CD4-positive, alpha-beta T cell (primary cell): ENCODE measurements around the gene SYNE3. TPM values are rescaled to one million over a fixed set of nuclear protein-coding genes. Genes with fewer than 3 reads are reported as not detected.

ENCODE experiments used
- ATAC-seq: fragments of 200-7000 bp; cut with Tn5 transposase; one replicate; pipeline ENCODE4 v1.10.0; 2022; ENCODE audit warnings: mild to moderate bottlenecking; ENCODE audit not compliant: poor library complexity
- CTCF ChIA-PET: fragments of 350-600 bp; sonication (Branson Sonifier 250); formaldehyde crosslinking; loops from one replicate; lab custom pipeline; 2021; ENCODE audit warnings: antibody characterized with exemption, inconsistent platforms; lab: Charles Lee
- POLR2A ChIA-PET: fragments of 350-600 bp; sonication (Branson Sonifier 250); formaldehyde crosslinking; loops from one replicate; lab custom pipeline; 2021; ENCODE audit warnings: antibody characterized with exemption, inconsistent platforms; lab: Charles Lee
- DNase-seq, 14 experiments: peaks; one replicate each; pipeline ENCODE4 v3.0.0-alpha.2; 2013 to 2020; ENCODE audit warnings: mixed read lengths in 2 of 14
- H3K27ac ChIP-seq, 2 donors: one replicate each; pipeline versions ENCODE4 v1.5.1 to v1.7.0; 2013; ENCODE audit warnings: low read length in 2 of 2, low read depth in 1 of 2, mild to moderate bottlenecking in 1 of 2
- H3K27me3 ChIP-seq, 2 experiments: 1 replicate in 1 of 2; 2 replicates in 1 of 2; pipeline versions ENCODE4 v1.6.1 to v1.7.0; 2013; ENCODE audit warnings: low read length in 2 of 2, control low read depth in 1 of 2, mild to moderate bottlenecking in 1 of 2, moderate library complexity in 1 of 2; ENCODE audit not compliant: insufficient read depth in 2 of 2, control insufficient read depth in 1 of 2
- H3K36me3 ChIP-seq: one replicate; pipeline ENCODE4 v1.6.1; 2013; ENCODE audit warnings: low read length, control low read depth; ENCODE audit not compliant: insufficient read depth
- H3K4me1 ChIP-seq: one replicate; pipeline ENCODE4 v1.6.1; 2013; ENCODE audit warnings: low read length, control low read depth; ENCODE audit not compliant: insufficient read depth
- H3K4me3 ChIP-seq: one replicate; pipeline ENCODE4 v1.5.1; 2013; ENCODE audit warnings: mild to moderate bottlenecking, low read length, moderate library complexity
- H3K9me3 ChIP-seq, 2 experiments: 1 replicate in 1 of 2; 2 replicates in 1 of 2; pipeline versions ENCODE4 v1.6.1 to v1.7.0; 2013; ENCODE audit warnings: low read length in 2 of 2, mild to moderate bottlenecking in 2 of 2, control low read depth in 1 of 2, moderate library complexity in 1 of 2; ENCODE audit not compliant: control insufficient read depth in 1 of 2, insufficient read depth in 1 of 2
- H3K27ac Mint-ChIP-seq: one replicate; pipeline ENCODE4 v1.8.0; 2020; ENCODE audit warnings: mixed read lengths
- H3K27me3 Mint-ChIP-seq: one replicate; pipeline ENCODE4 v1.8.0; 2021; ENCODE audit warnings: mixed read lengths
- H3K36me3 Mint-ChIP-seq: one replicate; pipeline ENCODE4 v1.8.0; 2021; ENCODE audit warnings: low read depth, mixed read lengths
- H3K4me1 Mint-ChIP-seq: one replicate; pipeline ENCODE4 v1.8.0; 2021; ENCODE audit warnings: low read depth, mixed read lengths
- H3K4me3 Mint-ChIP-seq: one replicate; pipeline ENCODE4 v1.8.0; 2020; ENCODE audit warnings: mild to moderate bottlenecking, mixed read lengths
- H3K9me3 Mint-ChIP-seq: one replicate; pipeline ENCODE4 v1.8.0; 2020; ENCODE audit warnings: mixed read lengths
- intact Hi-C, 2 experiments: fragments of 100-400 bp; cut with DNase I in 1 of 2; cut with micrococcal nuclease in 1 of 2; formaldehyde crosslinking; loops; one replicate each; pipeline versions ENCODE4 v1.15.1 to v1.9.0; 2023 to 2025; cut with DNase I, micrococcal nuclease
- total RNA-seq, 174 experiments: library from RNA in 2 of 174; stranded (reverse) in 2 of 174; gene quantifications; one replicate each; pipeline ENCODE4 v1.2.3 and lab custom pipeline; 2021 to 2026
- TF ChIP-seq, protein P1 (sequence below): fragments of 200-600 bp; IDR thresholded peaks from one replicate; pipeline ENCODE4 v1.8.0; 2022; ENCODE audit warnings: antibody characterized with exemption, mild to moderate bottlenecking

The SYNE3 gene
- total RNA-seq, 2 experiments from 2014 or later, result 29.4 to 31.4 TPM

DNA sequence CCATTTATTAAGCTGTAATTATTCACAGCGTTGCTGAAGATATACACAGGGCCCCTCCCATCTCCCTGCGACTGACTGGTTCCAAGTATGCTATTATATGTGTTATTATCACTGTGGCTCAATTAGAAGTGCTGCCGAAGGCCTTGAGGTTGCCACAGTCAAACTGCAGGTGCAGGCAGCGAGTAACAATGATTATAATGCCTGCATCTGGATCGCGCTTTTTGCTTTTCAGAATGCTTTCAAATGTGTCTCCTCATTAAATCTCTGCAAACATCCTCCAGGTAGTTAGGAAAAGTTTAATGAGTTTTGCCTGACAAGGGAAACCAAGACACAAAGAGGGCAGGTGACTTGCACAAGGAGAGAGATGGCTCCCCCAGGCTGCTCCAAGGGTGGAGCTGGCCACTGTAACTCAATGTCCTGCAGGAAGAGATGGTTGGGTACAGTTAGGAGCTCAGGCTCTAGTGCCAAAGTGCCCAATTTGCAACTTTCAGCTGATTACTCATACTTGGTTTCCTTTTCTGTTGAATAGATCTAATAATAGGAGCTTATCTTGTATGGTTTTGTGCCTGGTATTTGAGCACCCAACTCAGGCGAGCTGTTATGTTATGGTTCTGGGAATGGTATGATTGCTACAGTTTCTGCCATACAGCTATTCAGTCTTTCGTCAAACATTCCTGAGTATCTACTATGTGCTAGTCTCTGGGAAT, 1.7 kb upstream of the SYNE3 start:
- no peaks in the 10 kb centered on the region for H3K27me3 ChIP-seq
- Mint-ChIP-seq H3K27me3 (no peaks in the 10 kb centered on the region), H3K4me3 (peak overlapping the region; percentile 92), H3K4me1 (peaks cover 80% of the 10 kb centered on the region), H3K9me3 (no peaks in the 10 kb centered on the region), H3K36me3 (no peaks in the 10 kb centered on the region), H3K27ac (peak overlapping the region; percentile 93)
- ATAC-seq (no peak), DNase-seq (peak in 1 of 14 experiments; percentile 31)
- H3K4me3 ChIP-seq, result no peak overlapping the region
- H3K36me3 ChIP-seq, result no peaks in the 10 kb centered on the region
- H3K4me1 ChIP-seq, result peaks cover 91% of the 10 kb centered on the region
- ChIA-PET CTCF (interaction anchor here (1.1 to 1.9 kb wide), 3 partner anchors 9 to 76 kb away, joined by 4 to 17 read pairs (median 5); no protein-coding TSS in a partner anchor), POLR2A (interaction anchor here (1.9 to 7.7 kb wide), 4 partner anchors 9 to 76 kb away, joined by 8 to 102 read pairs (median 16); partner anchors contain the start of gene GLRX5)
- H3K9me3 ChIP-seq, result no peaks in the 10 kb centered on the region
- TF ChIP-seq, protein P1, sequence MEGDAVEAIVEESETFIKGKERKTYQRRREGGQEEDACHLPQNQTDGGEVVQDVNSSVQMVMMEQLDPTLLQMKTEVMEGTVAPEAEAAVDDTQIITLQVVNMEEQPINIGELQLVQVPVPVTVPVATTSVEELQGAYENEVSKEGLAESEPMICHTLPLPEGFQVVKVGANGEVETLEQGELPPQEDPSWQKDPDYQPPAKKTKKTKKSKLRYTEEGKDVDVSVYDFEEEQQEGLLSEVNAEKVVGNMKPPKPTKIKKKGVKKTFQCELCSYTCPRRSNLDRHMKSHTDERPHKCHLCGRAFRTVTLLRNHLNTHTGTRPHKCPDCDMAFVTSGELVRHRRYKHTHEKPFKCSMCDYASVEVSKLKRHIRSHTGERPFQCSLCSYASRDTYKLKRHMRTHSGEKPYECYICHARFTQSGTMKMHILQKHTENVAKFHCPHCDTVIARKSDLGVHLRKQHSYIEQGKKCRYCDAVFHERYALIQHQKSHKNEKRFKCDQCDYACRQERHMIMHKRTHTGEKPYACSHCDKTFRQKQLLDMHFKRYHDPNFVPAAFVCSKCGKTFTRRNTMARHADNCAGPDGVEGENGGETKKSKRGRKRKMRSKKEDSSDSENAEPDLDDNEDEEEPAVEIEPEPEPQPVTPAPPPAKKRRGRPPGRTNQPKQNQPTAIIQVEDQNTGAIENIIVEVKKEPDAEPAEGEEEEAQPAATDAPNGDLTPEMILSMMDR, result no peak
- H3K27ac ChIP-seq, result peak overlapping the region; percentile 64 to 73
- intact Hi-C loops, result loop anchor here (1.0 to 5.0 kb wide), 7 partner anchors 17 to 519 kb away; partner anchors contain the start of genes C14orf132 (in 1 of the 2), DICER1 (in 1 of the 2) and GLRX5 (in 1 of the 2)

DNA sequence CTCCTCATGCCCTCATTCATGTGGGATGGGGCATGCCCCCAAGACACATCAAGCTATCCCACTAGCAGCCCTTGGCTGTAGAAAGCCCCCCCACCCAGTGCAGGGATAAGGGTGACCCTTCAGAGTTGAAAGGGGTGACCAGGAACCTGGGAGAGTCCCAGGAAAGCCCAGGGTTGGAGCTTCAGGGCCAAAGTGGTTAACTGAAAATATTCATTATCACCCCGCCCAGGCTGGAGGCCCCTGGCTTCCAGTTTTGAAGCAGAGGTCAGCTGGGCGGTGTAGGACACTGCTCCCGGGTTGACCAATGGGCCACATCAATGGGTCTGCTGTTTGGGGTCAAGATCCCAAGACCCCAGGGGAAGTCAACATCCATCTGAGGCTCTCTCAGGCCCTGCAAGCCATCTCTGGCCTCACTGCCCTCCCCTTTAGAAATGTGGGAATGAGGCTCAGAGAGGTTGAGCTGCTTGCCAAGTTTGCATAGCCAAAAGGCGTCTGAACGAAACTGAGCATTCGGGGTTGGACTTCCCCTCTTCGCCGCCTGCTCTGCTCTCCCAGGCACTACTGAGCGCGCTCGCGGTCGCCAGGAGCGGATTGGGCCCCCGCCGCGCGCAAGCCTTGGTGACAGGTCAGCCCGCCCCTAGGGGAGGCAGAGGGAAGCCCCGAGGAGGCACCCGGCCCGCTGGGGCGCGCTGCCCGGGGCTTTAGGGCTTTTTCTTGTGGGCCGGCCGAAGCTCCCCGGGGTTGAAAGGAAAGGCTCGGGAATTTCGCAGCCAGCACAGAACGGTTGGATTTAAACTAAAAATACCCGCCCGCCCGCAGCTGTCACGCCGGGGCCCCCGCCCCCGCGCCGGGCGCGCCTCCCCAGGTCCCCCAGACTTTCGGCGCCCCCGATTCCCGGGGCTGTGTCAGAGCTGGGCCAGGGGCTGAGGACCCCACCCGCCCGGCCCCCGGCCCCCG, 576 bp downstream of the SYNE3 start:
- Mint-ChIP-seq H3K27ac (peak overlapping the region; percentile 84), H3K9me3 (no peaks in the 10 kb centered on the region), H3K4me1 (peaks cover 78% of the 10 kb centered on the region), H3K4me3 (peak overlapping the region; percentile 87), H3K36me3 (peaks cover 6% of the 10 kb centered on the region), H3K27me3 (no peaks in the 10 kb centered on the region)
- ChIA-PET POLR2A (interaction anchor here (0.6 to 3.3 kb wide), 18 partner anchors 8 to 74 kb away, joined by 3 to 65 read pairs (median 4); partner anchors contain the start of gene GLRX5), CTCF (interaction anchor here (0.7 to 3.2 kb wide), 11 partner anchors 11 to 73 kb away, joined by 3 to 20 read pairs (median 5); no protein-coding TSS in a partner anchor)
- peaks cover 3% of the 10 kb centered on the region for H3K36me3 ChIP-seq
- DNase-seq, result peak; percentile 64 to 94 (median 76)
- TF ChIP-seq, protein P1, result peak; percentile 64
- H3K27me3 ChIP-seq, result no peaks in the 10 kb centered on the region
- H3K4me3 ChIP-seq, result peak overlapping the region; percentile 74
- H3K27ac ChIP-seq, result peak overlapping the region; percentile 64 to 80
- intact Hi-C loops, result loop anchor here (1.0 to 5.0 kb wide), 5 partner anchors 11 to 521 kb away; partner anchors contain the start of genes C14orf132 (in 1 of the 2), DICER1 (in 1 of the 2) and GLRX5 (in 1 of the 2)
- no peaks in the 10 kb centered on the region for H3K9me3 ChIP-seq
- peaks cover 72% of the 10 kb centered on the region for H3K4me1 ChIP-seq
- peak; percentile 85 for ATAC-seq
